Skin of body (tissue), 2 donors: ENCODE results near the gene MRPL36. TPM values are rescaled to one million over a fixed set of nuclear protein-coding genes. Genes with fewer than 3 reads are reported as not detected.
"Not testable (repeated sequence)": the region's sequence is repeated elsewhere in the genome, so short reads cannot be mapped to it uniquely, and the experiment has no call there.

Source experiments
- DNase-seq: peaks from one replicate; lab custom pipeline; 2025; lab: John Stamatoyannopoulos, UW
- total RNA-seq: library from RNA; depleted of rRNA; stranded (reverse); fragments of >200 nt; gene quantifications from one replicate; pipeline ENCODE4 v1.2.3, GENCODE V29; 2014

The MRPL36 gene
- total RNA-seq, 1 donor from 2014 or later = 23.1 TPM

DNA sequence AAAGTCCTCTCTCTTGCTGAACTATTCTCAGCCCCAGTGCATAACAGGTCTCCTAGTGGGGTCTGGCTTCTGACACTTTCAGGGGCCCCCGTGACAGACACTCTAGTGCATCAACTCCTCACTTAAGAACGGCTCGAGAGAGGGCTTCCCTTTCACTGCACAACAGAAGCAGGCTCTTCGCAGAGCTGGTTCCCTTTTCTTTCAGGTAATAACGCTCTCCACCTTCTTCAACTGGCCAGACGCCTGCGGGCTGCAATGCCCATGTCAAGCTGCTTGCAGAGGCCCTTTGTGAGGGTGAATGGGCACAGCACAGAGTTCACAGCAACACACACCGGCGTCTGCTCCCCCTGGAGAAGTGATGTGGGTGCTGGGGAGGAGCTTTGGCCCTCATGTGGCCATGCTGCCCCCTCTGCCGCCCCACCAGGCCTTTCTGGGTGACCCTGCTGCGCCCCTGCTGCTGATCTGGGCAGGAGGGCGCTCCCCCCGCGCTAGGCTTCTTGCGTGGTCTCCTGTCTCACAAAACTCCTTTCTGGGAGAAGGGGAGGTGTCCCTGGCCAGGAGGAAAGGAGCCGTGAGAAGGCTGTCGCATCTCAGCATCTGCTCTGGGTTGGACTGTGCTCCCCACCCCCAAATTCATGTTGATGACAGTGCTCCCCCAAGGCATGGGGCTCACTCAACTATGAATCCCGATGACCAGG, 2.4 kb downstream of the MRPL36 start:
- no peak for DNase-seq

DNA sequence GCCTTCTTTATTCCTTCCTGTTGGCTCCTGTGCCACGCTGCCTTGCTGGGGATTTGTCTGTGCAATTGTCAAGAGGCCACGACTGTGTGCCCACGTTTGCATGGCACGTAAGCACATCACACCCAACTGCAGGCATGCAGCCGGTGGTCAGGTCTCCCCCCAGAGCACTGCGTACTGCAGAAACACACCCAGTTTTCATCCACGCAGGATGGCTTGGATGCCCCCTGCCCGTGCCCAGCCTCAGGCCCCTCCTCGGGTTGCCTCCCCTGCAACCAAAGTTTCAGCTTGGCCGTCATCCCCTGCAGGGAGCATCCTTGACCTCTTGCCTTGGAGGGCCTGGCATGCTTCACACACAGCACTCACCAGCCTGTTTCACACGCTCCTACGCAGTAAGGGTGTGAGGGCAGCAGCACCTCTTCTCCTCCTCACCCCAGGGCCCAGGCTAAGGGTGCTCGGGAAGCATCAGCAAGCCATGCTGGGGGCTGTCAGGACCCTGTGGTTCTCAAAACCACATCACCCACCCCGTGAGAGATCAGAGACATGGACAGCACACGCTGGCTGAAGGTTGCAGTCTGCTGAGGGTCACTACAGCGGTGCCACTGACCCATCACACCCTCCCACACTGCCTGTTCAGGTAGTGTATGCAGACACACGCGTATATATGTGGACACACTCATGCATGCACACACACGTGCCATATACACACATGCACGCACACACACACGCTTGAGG, 3.1 kb downstream of the MRPL36 start:
- no peak for DNase-seq

DNA sequence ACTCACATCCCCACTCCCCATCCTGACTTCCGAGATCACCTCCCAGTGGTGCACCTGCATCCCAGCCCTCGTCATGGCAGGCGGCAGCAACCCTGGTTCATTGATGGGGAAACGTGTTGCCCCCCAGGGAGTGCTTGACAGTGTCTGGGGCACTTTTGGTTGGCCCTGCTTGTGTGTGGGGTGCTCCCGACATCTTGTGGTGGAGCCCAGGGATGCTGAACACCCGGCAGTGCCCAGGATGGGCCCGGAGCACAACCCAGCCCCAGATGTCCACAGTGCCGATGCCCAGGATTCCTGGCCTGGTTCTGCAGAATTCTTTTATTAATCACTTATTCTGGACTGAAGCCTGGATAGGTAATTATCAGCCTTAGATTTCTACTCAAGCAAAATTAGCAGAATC, 3.7 kb downstream of the MRPL36 start:
- no peak for DNase-seq

DNA sequence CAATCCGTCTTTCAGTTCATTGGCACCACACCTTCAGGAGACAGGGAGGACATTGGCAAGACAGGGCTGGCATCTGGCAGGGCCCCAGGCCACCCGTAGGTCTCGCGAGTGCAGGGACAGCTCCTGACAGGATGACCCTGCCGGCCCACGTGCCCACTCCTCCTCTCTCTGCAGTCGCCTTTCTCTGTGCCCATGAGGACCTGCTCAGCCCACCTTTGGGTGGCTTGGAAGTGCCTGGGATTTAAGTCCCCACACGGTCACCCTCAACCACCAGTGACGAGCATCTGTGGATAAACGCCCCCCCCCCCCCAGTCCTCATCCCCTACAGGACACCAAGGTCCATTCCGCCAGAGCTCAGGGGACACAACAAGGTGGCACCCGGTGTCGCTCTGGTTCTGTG, 4.1 kb downstream of the MRPL36 start:
- no peak for DNase-seq

DNA sequence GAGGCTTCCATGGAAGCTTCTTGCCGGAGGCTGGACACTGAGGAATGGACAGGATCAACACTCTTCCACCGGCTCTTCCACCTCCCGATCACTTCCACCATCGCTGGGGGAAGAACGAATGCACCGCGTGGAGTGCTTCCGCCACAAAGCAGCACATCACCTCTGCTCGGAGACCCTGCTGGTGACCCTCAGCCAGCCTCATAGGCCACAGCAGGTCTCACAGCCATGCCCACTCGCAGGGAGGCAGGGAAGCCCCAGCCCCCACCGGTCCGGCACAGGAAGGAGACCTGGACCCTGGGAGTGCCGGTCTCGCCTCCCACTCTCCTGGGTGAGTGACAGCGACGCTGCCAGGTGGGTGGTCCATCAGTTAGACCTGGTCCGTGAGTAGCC, 4.7 kb downstream of the MRPL36 start:
- no peak for DNase-seq

DNA sequence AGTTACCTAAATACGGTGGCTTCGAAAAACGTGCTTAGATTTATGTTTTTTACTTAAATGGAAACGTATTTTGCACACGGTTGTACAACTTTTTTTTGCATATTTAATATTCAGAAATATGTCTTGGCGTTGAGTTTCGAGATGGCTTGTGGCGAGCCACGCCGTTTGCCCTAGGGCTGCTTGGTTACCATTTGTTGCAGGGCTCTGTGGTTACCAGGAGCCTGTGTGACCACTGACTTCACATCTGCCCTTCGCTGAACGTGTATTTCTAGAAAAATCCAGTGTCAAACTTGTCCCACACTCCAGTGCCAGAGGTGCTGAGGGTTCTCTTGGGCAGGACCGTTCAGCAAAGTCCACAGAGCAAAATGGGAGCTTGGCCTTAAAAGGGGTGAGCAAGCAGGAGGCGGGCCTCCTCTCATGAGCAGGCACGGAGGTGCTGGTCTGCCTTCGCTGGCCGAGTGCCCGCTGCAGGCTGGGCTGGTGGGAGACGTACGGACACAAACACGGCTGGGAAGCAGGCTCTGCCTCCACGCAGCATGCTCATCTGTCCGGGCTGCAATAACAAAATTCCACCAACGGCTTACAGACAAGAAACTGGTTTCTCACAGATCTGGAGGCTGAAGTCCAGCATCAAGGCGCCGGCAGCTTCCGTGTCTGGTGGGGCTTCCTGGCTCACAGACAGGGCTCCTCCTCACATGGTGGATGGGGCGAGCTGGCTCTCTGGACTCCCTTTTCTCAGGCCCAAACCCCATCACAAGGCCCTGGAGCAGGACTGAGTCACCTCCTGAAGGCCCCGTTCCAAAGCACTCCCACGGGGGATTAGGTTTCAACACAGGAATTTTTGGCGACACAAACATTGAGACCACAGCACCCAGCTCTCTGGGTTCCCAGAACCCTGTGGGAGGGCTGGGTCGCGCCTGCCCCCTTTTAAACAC, 5.4 kb downstream of the MRPL36 start:
- no peak for DNase-seq

DNA sequence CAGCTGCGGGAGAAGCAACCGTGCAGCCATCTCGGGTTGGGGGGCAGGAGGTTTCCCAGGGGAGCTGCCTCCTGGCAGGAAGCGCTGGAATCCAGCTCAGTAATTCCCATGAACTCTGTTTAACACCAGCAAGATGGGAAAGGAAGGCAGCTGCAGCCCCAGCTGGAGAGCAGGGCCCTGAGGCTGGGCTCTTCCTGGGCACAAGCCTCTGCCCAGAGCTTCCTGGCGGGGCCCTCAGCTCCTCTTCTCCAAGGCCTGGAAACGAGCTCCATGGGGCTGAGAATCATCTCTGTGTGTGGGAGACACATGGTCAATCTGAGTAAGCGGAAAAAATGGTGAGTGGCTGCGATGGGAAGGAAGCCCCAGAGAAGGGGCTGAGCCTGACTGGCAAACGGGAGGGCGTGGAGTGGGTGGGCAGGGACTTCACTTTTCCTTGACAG, 6.3 kb downstream of the MRPL36 start:
- DNase-seq = peak; percentile 12

DNA sequence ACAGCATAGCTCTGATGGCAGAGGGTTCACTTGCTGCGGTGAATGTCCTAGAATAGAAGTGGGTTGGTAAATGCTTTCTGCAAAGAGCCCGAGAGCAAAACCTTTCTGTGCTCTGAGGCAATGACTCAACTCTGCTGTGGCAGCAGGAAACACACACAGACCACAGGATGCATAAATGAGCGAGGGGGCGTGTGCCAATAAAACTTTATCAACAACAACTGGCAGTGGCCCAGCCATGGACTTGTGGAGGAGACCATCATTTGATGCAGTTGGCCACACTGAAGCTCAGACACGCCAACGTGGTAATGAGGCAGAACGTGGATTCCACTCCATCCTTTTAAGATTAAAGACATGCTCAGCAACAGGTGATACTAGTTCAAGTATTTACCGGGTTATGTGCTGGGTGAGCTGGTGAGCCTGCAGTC, 6.8 kb downstream of the MRPL36 start:
- no peak for DNase-seq

DNA sequence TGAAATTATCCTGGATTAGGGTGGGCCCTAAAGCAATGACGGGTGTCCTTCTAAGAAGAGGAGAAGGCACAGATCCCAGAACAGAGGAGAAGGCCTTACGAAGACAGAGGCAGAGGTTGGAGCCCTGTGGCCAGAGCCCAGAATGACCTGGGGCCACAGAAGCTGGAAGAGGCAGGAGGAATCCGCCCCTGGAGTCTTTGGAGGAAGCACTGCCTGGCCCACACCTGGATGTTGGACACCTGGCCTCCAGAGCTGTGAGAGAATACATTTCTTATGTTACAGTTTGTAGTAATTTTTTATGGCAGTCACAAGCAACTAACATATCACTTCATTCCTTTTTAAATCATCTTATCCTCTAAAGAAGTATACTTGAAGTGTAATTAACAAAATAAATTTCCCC, 8.5 kb downstream of the MRPL36 start:
- DNase-seq = no peak

DNA sequence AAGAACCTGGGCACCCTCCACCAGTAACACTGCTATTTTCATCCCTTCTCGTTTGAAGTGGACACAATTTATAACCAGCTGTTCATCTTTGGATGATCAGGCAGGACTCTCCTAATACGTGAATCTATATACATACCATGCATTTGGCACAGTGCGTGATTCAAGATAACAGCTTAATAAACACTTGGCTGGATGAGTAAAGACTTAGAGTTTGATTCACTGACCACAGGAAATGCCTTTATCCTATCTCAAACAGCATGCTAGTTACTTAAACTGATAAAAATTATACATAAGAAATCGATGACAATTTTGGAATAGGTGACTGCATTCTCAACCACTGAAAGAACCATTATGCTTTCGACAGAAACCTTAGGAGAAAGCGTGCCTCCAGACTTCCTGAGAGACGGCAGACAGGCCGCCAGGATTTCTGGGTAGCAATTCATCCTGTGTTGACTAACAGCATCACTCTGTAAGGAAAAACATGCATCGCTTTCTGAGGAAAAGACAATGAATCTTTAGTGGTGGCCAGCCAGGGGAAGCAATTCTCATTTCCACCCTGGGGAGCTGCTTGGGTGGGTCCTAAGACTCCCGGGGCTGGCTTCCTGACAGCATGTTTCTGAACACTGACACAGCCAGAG, 9.7 kb downstream of the MRPL36 start:
- peak; percentile 76 for DNase-seq

DNA sequence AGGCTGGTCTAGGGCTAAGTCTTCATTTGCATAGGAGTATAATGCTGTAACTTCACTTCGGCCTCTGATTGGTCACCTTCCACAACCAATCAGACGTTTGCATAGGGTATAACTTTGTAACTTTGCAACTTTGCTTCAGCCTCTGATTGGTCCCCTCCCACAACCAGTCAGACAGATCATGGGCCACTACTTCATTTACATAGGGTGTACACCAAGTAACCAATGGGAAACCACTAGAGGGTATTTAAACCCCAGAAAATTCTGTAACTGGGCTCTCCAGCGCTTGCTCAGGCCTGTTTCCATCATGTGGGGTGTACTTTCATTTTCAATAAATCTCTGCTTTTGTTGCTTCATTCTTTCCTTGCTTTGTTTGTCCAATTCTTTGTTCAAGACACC, 10.2 kb downstream of the MRPL36 start:
- not testable (repeated sequence) for DNase-seq

DNA sequence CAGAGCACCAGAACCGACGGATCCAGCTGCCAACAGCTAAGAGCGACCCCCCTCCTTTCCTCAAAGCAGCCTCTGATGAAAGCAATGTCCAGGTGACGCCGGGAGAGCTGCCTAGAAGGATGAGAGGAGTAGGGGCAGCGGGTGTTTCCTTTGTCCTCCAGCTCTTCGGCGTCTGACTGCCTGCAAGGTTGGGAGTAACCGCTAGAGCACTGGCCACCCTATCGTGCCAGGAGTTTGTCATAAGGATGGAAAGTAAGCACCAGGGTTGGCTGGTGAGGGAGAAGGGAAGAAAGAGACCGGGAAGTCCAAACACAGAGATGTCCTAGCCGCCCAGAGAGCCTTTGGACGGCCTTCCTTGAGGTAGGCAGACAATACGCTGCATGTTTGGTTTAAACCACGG, 10.8 kb downstream of the MRPL36 start:
- DNase-seq = no peak

DNA sequence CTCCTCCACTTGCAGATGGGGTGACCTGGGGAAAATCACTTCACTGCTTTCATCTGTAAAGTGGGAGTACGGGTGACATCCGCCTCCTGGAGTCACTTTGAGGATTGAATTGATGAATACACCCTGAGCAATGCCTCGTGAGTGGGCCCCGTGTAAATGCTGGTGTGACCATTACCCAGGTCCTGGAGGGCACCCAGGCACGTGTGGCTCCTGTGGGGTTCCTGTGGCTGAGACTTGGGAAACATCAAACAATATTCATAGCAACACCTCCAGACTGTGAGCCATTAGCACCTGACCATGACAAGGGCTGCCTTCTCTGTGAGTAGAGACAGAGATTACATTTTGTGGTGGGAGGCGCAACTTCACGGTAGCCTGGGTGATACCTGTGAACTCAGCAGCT, 11.4 kb downstream of the MRPL36 start:
- no peak for DNase-seq

DNA sequence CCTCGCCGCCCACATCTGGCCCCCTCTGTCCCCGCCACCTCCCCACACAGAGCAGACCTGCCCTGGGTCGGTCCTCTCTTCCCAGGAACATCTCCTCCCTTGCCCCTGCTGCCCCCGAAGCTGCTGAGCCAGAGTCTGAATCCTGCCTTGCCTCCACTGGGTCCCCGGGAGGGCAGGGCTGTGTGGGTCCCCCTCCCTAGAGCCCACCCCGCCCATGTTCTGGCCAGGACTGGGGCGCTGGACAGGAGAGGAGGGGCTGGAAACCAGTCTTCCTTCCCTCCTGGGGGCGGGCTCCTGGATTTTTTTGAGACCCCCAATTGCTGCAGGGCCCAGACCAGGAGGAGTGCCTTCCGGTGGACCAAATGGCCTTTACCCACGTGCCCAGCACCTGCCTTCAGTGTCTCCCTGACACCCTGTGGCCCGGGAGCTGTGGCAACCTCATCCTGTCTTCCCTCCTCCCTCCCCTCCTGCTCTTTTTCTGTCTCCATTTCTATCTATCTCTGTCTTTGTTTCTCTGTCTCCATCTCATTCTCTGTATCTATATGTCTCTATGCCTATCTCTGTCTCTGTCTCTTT, 12.1 kb downstream of the MRPL36 start:
- DNase-seq = no peak

DNA sequence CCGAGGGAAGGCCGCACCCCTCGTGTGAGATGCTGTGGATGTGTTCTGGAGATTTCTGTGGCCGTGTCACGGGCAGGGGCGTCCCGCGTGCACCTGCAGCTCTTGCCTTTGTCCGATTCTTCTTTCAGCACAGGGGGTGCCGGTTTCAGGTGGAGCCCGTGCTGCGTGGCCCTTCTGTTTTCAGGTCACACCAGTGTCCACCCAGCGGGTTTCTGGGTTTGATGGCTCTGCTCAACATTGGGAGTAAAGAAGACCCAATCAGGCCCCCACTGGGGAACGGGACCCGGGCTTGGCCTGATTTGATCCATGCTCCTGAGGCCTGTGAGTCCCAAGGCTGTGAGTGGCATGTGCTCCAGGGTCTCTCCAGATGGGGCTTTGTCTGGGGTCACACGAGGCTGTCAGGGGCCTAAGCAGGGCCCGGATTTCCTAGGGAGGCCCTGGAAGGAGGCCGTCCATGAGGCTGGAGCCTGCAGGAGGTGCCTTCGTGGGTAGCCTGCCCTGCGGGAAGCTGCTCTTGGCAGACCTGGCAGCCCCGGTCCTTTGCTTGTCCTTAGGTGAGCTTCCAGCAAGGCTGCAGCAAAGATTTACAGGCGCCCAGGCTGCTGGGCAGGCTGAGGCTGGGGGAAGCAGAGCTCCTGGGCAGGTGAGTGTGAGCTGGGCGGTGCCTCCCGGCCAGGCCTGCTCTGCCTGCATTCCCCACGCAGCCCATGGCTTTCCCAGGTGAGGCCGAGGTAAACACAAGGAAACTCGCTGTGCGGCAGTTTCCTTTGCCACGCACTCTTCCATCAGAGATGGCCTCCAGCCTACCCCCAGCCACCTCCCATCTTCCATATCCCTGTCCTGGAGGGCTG, 12.8 kb downstream of the MRPL36 start:
- no peak for DNase-seq

DNA sequence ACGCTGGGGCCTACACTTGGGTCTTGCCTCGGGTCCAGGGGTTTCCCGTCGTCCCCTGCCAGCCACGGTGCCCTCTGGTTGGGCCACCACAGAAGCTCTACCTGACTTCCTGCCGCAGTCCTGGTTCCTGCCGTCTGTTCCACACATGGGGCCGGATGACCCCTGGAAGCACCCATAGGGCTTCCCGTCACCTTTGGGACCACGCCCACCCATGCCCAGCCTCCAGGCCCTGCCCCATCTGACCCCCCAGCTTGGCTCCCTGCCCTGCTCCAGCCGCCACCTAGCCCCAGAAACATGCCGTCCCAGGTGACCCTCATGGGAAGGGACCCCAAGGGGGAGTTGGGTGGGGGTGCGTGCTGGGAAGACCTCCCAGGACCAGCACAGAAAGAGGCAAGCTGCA, 13.7 kb downstream of the MRPL36 start:
- DNase-seq = no peak

DNA sequence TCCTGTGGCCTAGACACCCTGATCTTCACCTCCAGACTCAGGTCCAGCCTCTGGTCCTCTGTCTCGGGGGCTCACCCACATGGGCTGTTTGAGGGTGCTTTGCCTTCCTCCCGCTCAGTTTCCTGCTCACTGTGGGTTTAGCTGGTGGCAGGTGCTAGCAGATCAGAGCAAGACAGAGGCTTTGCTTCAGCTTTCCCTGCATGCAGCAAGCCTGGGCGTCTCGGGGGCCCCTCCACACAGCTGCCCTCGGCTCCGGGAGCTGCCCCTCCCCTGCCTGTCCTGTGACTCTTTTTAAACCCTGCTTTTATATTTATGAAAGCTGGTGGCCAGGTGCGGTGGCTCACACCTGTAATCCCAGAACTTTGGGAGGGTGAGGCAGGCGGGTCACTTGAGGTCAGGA, 14.6 kb downstream of the MRPL36 start:
- no peak for DNase-seq

DNA sequence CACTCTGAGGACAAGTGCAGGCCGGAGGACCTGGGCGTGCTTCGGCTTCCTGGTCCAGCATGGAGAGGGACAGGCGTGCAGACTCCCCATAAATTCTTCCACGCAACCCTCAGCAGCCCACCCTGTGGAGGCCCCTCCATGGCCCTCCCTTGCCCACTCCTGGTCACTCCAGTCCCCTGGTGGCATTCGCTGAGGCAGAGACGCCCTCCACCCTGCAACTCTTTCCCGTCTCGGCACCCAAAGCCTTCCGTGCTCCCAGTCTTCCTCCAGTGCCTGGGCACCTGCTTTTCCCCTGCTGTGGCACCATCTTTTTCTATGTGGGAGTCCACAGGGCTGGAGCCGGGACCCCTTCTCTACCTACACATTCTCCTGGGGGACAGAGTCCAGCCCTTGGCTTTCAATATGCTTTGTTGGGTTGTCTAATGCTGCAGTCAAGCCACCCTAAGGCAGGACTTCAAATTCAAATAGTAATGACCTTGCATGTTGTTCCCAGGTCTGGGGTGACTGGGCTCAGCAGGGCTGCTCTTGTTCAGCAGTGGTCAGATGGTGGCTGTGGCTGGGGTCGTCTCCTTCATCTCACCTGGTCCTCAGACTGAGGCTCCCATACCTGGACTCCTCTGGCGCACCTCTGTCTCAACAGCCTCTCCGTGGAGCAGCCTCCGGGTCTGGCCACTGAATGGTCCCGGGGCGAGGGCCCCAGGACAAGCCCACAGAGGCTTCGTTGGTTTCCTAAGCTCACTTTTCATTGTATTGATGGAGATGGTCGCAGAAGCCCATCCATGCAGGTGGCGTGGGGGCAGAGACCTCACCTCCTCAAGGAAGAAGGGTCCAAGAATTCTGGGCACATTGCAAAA, 15.2 kb downstream of the MRPL36 start:
- no peak for DNase-seq

DNA sequence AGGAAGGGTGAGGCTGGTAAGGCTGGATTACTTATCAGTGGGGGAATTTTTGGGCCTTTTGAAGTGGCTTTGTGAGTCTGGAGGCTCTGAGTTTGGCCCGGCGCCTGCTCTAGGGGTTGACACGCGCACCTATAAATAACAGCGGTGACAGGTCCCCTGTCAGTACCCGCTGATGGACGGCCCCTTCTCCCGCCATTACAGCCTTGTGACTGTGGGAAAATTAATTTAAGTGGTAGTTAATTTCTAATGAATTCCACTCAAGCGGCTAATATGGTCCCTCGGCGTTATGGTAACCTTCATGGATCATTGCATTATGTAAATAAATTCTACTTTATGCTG, 16.5 kb downstream of the MRPL36 start:
- no peak for DNase-seq
